NCI-H2029 treated with DMSO at 0.1 percent for 48 hours (cell line): Measurements from ENCODE around the gene POSTN.

Source experiments
- DNase-seq: peaks from one replicate; lab custom pipeline; 2025; lab: John Stamatoyannopoulos, UW

POSTN gene, protein sequence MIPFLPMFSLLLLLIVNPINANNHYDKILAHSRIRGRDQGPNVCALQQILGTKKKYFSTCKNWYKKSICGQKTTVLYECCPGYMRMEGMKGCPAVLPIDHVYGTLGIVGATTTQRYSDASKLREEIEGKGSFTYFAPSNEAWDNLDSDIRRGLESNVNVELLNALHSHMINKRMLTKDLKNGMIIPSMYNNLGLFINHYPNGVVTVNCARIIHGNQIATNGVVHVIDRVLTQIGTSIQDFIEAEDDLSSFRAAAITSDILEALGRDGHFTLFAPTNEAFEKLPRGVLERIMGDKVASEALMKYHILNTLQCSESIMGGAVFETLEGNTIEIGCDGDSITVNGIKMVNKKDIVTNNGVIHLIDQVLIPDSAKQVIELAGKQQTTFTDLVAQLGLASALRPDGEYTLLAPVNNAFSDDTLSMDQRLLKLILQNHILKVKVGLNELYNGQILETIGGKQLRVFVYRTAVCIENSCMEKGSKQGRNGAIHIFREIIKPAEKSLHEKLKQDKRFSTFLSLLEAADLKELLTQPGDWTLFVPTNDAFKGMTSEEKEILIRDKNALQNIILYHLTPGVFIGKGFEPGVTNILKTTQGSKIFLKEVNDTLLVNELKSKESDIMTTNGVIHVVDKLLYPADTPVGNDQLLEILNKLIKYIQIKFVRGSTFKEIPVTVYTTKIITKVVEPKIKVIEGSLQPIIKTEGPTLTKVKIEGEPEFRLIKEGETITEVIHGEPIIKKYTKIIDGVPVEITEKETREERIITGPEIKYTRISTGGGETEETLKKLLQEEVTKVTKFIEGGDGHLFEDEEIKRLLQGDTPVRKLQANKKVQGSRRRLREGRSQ

DNA sequence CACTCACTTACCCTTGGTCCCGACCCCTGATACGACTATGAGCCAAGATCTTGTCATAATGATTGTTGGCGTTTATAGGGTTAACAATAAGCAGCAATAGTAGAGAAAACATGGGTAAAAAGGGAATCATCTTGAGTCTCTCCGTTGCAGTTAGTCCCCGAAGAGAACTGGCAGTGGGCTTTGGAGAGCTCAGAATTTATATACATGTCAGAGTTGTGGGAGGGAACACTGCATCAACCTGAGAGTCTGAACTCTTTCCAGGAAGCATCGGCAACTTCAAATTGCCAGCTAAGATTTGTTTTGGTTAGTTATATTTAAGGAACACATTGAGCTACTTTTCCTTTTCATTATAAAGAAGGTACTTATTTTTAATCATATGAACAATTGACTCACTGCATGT, at the start of gene POSTN:
Gene POSTN, minus strand, starts transcription at position 172 of the 400 bp plus-strand sequence. Its CDS starts 42 bp downstream, at position 130.
- DNase-seq = no peak

DNA sequence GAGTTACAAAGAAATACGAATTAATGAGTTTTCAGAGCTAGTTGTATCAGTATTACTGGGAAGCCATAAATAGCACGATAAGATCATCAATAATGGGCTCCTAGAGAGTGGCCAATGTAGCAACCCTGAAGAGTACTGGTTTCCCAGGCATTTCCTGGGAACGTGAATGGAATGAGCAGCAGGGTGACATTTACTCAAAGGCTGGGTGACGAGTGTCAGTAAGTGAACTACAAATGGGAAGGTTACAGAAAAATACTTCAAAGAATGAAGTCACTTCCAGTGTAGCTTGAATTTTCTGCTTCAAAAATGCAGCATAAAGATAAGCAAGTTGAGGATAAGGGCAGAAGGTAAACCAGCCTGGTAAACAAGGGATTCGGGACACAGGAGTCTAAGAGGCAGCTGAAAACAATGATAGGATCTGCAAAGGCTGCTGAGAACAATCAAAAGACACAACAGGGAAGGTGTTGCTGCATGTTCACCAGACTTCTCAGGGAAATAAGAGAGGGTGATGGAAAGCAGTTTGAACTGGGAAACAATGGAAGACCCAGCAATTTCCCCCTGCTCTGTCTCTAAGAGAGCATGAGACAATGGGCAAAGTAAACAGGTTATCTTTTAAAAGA, 48.6 kb upstream of the POSTN start:
- no peak for DNase-seq

DNA sequence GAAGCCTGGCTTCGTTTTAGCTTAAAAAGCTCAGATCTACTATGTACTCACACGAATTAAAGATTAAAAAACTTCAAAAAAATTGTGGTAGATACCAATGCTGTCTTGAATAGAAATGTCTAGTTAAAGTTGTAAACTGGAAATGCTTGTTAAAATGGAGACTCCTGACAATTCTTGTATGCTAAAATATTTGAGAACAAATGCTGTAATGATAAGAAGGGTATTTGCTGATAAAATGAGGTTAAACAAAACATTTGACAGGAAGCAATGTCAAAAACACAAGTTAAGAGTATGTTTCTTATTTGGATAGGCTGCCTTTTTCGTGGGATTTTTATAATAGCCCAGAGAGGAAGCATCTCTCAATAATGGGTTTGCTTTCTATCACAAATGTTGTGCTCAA, 48.0 kb upstream of the POSTN start:
- DNase-seq = no peak

DNA sequence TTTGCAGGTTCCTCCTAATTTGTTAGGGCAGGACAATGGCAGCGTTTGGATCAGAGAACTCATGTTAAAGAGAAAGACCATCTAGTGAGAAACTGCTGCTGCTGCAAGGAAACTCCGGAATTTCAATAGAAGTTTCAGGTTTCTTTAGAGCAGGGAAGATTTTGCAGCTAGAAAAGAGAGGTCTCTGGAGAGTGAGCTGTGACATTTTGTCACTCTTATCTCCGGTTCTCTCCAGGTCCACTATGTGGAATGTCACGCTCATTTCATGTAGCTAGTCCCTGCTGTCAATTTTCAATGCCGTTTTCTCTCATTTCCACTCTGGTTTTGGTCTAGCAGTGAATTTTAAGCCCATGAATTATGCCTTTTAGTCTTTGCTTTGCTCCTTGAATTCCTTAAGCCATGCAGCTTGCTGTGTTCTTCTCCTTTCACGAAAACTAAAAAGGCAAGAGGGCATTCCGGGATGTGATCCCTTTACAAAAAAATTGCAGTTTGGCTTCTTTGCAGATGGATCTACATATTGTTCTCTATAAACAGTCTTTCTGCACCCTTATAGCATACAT, 46.7 kb upstream of the POSTN start:
- DNase-seq = no peak

DNA sequence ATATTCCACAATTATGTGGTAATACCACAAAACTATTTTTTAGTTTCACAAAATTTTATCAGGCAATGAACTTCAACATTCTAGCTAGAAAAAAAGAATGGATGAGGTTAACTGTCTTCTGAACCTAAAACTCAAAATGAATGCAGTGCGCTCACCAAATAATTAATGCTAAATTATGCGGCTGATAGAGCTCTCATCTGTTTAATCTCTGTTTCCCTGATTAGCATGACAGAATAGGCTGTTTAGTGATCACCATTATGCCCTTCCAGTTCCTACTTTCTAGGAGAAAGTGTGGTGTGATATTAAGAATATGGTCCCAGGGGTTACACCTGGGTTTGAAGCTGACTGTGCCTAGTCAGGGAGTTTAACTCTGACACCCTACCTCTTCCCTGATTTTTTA, 42.8 kb upstream of the POSTN start:
- DNase-seq = no peak

DNA sequence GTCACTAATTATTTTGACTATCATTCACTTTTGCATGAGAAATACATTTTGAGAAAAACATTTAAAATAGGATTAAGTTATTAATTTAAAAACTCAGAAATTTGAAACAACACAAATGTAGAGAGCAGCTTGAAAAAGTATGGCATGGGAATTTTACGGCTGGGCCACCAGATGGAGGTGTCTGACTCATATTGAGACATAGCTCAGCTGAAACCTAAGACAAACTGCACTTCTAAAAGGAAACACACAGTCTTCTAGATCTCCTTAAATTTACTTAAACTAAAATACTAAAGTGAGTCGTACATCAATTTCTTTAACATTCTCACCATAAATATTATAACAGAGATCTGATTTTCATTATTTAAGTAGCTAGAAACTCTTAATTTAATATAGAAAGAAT, 41.9 kb upstream of the POSTN start:
- no peak for DNase-seq

DNA sequence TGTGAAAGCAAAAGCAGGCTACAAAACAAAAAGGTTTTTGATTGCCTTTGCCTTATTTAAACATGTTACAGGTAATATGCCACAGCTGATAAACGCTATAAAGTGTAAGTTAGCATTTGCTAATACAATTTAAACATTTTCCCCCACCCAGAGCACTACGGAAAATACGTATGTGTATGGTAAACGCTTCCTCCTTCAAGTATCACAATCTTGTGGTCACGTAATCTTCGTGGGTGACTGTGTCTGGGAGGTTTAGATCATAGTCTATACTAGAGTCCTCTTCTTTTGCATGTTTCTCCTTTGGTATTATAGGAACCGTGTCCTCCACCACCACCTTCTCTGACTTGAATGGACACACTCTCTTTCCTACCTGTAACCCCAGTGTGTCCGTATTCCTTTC, 38.1 kb upstream of the POSTN start:
- DNase-seq = no peak

DNA sequence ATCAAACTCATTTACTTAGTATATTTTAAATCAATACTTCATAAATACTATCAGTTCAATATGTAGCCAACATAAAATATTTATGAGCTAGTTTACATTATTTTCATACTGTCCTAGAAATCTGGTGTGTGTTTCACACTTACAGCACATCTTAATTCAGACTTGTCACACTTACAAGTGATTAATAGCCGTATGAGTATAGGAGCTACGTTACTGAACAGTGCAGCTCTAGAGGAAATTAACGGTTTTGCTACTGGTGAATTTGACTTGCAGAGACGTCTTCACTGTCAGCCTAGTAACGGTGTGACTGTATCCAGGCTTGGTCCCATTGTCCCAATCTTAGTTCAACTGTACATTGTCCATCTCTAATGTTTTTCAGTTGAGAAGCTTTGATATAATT, 33.7 kb upstream of the POSTN start:
- DNase-seq = no peak

DNA sequence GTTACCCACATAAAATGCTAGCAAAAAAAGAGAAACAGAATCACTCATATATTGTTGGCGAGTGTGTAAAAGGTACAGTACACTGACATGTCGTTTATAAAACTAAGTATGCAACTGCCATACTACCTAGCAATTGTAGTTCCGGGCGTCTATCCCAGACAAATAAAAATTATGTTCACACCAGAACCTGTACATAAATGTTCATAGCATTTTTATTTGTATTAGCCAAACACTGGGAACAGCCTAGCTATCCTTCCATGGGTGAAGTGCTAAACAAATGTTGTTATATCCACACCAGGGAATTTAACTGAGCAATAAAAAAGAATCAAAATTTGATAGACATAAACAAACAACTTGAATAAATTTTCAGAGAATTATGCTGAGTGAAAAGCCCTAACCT, 28.9 kb upstream of the POSTN start:
- peak; percentile 36 for DNase-seq

DNA sequence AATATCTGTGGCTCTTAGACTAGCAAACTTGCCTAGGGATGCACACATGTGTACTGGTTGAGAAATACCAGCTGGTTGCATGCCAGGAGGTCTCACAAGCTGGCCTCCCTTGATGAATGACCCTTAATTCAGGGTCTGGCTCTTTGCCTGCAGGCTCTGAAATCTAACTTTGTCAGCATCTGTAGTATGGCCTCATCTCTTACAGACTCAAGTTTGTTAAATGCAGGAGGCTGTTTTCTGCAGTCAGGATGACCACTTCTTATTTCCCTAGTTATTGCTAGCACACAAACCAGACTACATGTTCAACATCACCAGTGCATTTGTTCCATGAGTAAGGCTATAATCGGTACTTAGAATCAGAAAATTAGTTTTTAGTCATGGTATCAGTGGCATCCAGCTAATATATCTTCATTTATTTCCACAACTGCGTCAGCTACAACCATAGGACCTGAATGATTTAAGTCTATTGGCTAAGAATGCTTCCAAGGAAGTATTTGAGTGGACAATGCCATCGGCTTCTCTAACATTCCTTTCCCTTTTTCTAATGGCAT, 23.3 kb upstream of the POSTN start:
- no peak for DNase-seq

DNA sequence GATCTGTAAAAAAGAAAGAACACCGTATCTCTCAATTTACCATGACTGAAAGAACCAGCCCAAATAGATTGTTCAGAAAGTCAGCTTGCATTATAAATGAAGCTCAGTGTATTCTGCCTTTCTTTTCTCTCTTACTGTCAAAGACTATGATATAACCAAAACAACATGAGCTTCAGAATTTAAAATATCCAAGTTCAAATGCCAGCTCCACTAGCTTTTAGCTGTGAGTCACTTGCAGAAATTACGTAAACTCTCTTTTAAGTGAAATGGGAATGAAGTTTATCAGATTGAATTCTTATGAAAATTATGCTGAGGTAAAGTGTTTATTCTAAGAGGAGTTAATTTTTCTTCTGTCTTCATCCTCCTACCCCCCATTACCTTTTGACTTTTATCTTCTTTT, 20.0 kb upstream of the POSTN start:
- DNase-seq = no peak

DNA sequence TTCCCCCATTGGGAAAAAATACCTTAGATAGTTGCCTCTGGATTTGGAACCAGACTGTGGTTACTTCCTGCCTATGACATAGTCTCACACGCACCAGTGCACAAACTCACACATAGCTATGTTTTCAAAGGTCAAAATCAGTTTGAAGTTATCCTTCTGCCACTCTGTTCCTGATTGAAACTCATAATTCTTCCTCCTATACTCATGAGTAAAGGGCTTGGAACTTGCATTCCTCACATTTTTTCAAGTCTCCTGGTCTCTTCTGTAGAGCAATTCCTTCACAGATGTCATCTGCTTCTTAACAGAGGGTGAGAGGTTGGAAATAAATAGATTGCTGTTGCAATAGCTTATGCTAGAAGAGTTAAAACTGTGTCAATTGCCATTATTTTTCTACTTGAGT, 18.6 kb upstream of the POSTN start:
- no peak for DNase-seq

DNA sequence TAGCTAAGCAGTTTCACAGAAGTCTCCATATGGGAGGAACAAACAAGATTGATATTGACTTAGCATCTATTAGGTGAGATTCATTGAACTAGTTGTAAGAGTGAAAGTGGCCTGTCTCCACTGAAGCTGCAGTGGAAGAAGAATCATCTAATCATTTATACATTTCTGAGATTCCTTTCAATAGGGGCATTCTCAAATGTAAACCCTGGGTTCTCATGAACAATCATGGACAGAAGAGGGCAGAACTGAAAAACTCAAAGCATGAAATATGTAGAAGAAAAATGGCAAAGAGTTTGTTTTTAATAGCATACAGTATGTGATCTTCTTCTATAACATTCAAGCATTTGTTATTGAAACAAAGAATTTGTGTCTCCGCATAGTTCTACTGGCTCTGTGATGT, 17.6 kb upstream of the POSTN start:
- DNase-seq = no peak

DNA sequence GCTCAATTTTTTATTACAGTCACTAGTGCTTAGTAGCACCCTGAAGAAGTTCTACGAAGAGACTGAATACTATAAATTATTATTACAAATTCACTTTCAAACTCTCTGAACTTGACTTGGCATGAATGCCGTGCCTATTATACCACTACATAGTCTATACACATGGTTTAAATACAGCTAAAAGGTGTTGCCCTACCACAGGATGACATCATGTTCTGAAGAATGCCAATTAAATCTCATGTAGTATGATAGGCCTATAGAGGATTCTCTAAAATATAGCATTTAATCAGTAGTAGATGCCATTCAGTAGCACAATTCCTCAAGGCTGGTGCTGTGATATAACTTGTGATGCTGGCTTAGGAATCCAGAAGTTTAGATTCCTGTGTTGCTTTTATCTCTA, 16.7 kb upstream of the POSTN start:
- no peak for DNase-seq

DNA sequence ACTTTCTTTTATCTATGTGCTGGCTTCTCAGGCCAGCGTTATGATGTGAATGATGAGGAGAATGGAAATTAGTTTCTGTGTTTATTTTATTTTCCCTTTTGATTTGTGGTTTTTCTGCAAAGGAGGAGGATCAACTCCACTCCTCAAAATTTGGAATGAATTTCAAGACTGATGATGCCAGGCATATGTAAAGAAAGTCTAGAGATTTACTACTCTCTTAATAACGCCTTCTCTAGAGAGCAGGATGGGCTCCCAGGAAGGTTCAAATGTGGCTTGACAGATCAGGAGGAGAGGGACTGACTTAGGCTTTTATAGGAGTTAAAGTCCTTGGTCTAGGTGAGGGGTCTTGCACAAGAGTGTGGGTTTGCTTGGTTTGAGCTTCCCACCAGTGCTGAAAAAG, 15.1 kb upstream of the POSTN start:
- no peak for DNase-seq

DNA sequence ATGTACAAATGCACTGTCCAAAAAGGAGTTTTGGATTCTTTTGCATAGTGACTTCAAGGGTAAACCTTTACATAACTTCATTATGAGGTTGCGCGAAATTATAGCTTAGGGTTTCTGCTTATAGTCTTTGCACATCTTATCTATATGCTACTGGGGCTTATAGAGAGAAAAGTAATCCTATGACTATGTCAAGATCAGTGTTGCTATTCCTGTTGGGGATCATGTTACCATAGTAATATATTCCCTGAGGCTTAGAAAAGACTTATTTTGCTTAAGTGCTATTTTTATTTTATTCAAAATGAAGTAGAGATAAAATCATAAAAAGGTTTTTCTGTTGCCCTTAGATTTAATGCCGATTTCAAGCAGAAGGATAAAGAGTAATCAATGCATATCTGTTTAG, 14.7 kb upstream of the POSTN start:
- DNase-seq = no peak

DNA sequence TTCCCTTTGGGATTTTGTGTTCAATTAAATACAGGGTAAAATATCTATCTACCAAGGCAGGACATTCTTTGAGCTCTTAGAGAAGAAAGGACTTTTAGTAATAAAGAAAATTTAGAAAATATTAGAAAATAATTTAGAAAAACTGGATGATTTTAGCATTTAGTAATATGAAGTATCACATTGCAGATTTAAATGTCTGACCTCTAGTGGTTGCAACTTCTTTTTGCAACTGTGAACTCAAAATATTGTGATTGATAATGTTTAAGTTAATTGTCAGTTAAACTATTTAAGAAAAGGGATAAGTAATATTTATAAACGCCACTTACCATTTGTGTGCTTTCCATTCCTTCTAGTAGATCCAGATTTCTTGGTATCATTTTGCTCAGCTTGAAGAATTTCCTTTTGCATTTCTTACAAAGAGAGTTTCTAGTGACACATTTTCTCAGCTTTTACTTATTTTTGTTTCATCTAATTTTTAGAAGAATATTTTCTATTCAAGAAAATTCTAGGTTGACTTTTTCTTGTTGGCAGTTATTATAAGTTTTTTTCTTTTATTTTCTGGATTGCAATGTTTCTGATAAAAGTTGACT, 10.3 kb upstream of the POSTN start:
- no peak for DNase-seq

DNA sequence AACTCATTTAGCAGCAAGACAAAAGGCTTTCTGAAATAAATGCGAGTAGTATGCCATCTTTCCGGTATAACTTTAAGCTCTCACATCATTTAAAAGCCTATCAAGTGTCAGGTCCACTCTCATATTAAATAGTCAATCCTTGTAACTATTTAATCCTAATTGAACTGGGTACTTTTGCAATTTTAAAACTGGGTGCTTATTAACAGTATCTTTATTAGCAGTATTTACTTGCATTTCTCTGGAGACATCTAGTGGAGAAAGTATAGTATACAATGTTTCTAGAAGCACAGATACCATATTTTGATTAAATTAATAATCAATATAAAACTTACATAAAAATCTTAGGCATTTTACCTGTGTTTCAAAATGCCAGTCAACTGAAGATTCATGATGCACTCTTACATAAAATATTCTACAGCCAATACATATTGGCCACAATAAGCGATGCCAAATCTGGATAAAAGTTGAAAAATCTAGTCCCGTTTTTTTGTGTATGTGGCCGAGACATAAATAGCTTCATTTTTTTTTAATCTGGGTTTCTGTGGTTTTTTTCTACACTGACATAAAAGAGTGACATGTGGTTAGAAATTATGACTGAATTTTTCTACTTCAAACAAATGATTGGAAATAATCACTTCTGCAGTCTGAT, 4.3 kb upstream of the POSTN start:
- no peak for DNase-seq

DNA sequence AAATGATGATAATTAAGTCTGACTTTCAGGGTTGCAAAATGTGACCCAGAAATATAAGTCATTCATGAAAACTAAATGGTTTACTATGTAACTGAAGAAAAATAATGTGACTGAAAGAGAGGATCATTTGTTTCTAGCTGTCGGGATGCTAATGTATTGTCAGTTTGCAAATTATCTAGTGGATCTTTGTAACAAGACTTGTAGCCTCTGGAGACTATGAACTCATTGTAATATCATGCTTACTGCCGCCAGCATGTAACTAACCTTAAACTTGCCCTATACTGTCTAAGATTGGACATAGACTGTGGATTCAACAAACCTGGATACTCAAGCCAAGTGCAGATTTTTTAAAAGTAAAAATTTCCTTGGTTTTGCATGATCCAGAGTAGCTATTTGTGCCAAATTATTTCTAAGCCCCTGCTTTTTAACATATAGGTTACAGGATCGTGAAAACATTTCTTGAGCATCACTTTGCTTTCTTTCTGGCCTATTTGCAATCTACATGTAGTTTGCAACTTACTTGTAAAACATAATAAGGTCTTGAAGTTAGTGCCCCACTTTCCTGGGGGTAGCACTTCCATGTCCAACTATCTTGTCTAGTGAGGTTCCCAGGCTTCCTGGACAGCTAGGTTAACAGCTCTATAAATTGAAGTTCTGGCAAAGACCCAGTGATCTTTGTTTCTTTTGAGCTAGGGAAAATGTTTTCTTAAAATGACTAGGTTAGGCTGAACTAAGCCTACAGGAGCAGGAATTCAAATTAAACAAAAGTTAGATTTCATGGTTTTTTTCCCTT, 3.3 kb upstream of the POSTN start:
- no peak for DNase-seq

DNA sequence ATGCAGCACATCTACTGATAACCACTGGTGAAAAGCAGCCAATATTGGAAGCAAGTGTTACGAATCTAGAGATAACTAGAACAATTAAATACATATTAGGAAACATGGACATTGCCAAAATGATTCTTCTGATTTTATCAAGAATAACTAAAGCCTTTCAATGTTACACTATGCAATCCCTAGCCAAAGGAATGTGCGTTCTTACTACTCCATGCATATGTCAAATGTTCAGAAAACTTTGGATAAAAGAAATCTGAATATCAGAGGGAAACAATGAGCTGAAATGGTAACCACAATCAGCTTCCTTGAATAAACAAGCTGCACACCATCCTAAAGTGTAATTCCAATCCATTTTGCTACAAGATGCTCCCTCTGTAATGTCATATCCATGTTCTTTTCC, 951 bp upstream of the POSTN start:
- DNase-seq = no peak
